Natural killer cell (primary cell): Measurements from ENCODE around the gene CDCA4. TPM values are rescaled to one million over a fixed set of nuclear protein-coding genes. Genes with fewer than 3 reads are reported as not detected.

ENCODE experiments used
- ATAC-seq, 3 donors: fragments of 150-1000 bp in 2 of 3; fragments of 200-7000 bp in 1 of 3; cut with Tn5 transposase; 1 replicate in 1 of 3; 2 replicates in 2 of 3; pipeline ENCODE4 v1.10.0; 2021; ENCODE audit warnings: mild to moderate bottlenecking in 2 of 3, moderate library complexity in 2 of 3
- DNase-seq, 2 donors: peaks; one replicate each; pipeline versions ENCODE4 v3.0.0 to v3.0.0-alpha.2; 2013 to 2021; ENCODE audit warnings: mixed read lengths in 1 of 2
- H3K27ac ChIP-seq: one replicate; pipeline ENCODE4 v1.5.1; 2013; ENCODE audit warnings: mild to moderate bottlenecking, low read length
- H3K27me3 ChIP-seq: one replicate; pipeline ENCODE4 v1.6.1; 2013; ENCODE audit warnings: low read length; ENCODE audit not compliant: control insufficient read depth, insufficient read depth
- H3K36me3 ChIP-seq: one replicate; pipeline ENCODE4 v1.6.1; 2013; ENCODE audit warnings: low read length; ENCODE audit not compliant: control insufficient read depth, insufficient read depth
- H3K4me1 ChIP-seq: one replicate; pipeline ENCODE4 v1.6.1; 2013; ENCODE audit warnings: low read length; ENCODE audit not compliant: control insufficient read depth, insufficient read depth
- H3K4me3 ChIP-seq: one replicate; pipeline ENCODE4 v1.5.1; 2013; ENCODE audit warnings: low read length
- H3K9me3 ChIP-seq: one replicate; pipeline ENCODE4 v1.6.1; 2013; ENCODE audit warnings: low read length; ENCODE audit not compliant: control insufficient read depth, insufficient read depth
- H3K27ac Mint-ChIP-seq, 2 donors: one replicate each; pipeline ENCODE4 v1.8.0; 2022; ENCODE audit warnings: mild to moderate bottlenecking in 2 of 2, mixed read lengths in 2 of 2, moderate library complexity in 1 of 2
- H3K27me3 Mint-ChIP-seq, 2 donors: one replicate each; pipeline ENCODE4 v1.8.0; 2022; ENCODE audit warnings: low read depth in 2 of 2, mixed read lengths in 2 of 2
- H3K36me3 Mint-ChIP-seq: one replicate; pipeline ENCODE4 v1.8.0; 2022; ENCODE audit warnings: mixed read lengths
- H3K4me1 Mint-ChIP-seq, 2 donors: one replicate each; pipeline ENCODE4 v1.8.0; 2022; ENCODE audit warnings: mixed read lengths in 2 of 2
- H3K4me3 Mint-ChIP-seq: one replicate; pipeline ENCODE4 v1.8.0; 2022; ENCODE audit warnings: mild to moderate bottlenecking, moderate library complexity, mixed read lengths
- H3K9me3 Mint-ChIP-seq, 2 donors: one replicate each; pipeline ENCODE4 v1.8.0; 2022; ENCODE audit warnings: mixed read lengths in 2 of 2
- WGBS: methylation state at CpG from one replicate; pipeline ENCODE4 v1.1.7; 2013; ENCODE audit warnings: missing lambda C conversion rate; ENCODE audit not compliant: insufficient coverage; 5-methylcytosine and 5-hydroxymethylcytosine counted together
- intact Hi-C: fragments of 100-400 bp; cut with micrococcal nuclease; formaldehyde crosslinking; loops from one replicate; pipeline ENCODE4 v1.14.2; 2022
- total RNA-seq, 4 donors: library from RNA; stranded (reverse); fragments of 120-200 nt in 1 of 4; gene quantifications; one replicate each; pipeline versions ENCODE4 v1.2.3 to v1.2.4, GENCODE V29; 2013 to 2022
- TF ChIP-seq, protein P1 (sequence below): fragments of 200-600 bp; IDR thresholded peaks from one replicate; pipeline ENCODE4 v1.8.0; 2022; ENCODE audit warnings: antibody characterized with exemption

CDCA4 gene
- total RNA-seq, 3 donors from 2014 or later (not counting 1 experiment from before 2014, with no cell fraction given), result 10.3 to 20.7 (median 16.6) TPM

DNA sequence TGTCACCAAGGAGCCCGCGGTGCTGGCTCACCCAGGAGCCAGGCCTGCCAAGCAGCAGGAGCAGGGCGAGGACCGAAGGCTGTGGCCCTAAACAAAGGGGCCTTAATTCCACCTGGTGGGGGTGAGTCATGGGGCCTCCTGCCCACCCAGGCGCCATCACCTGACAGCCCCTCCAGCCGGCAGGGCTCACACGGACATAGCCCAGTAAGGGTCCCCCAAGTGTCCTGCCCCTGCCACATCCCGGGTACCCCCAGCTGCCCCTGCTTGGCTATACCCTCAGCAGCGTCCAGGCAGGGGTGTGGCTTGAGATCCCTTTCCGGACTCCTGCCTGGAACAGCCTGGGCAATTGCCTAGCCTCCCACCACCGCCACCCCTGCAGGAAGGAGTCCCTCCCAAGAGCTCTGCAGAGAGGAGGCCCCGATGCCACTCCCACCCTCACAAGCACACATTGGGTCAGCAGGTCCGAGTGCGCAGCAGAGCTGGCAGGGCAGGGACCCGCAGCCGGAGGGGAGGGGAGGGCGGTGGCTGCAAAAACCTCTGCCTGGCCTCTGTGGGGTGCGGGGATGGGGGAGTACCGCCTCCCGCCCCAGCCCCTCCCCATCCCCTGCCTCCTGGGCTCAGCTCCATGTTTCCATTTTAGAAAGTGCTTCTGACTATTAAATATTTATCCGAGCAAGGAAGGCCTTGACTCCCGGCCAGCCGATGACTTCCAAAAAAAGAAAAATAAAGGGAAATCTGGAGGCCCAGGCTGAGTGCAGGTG lies 47.3 kb downstream of the CDCA4 start:
- H3K4me3 ChIP-seq, result no peak overlapping the region
- no peaks in the 10 kb centered on the region for H3K9me3 Mint-ChIP-seq
- intact Hi-C loops, result loop anchor here (10.0 kb wide), 1 partner anchor 381 kb away; no protein-coding TSS in a partner anchor
- H3K27ac Mint-ChIP-seq, result no peak overlapping the region
- ATAC-seq, result no peak
- H3K36me3 Mint-ChIP-seq, result no peaks in the 10 kb centered on the region
- TF ChIP-seq, protein P1, sequence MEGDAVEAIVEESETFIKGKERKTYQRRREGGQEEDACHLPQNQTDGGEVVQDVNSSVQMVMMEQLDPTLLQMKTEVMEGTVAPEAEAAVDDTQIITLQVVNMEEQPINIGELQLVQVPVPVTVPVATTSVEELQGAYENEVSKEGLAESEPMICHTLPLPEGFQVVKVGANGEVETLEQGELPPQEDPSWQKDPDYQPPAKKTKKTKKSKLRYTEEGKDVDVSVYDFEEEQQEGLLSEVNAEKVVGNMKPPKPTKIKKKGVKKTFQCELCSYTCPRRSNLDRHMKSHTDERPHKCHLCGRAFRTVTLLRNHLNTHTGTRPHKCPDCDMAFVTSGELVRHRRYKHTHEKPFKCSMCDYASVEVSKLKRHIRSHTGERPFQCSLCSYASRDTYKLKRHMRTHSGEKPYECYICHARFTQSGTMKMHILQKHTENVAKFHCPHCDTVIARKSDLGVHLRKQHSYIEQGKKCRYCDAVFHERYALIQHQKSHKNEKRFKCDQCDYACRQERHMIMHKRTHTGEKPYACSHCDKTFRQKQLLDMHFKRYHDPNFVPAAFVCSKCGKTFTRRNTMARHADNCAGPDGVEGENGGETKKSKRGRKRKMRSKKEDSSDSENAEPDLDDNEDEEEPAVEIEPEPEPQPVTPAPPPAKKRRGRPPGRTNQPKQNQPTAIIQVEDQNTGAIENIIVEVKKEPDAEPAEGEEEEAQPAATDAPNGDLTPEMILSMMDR, result no peak
- peaks cover 11 to 18% of the 10 kb centered on the region in 2 donors for H3K4me1 Mint-ChIP-seq
- peaks cover 8 to 16% of the 10 kb centered on the region in 2 donors for H3K27me3 Mint-ChIP-seq
- 91% methylated on average over 21 of the region's 23 CpGs for WGBS
- peaks cover 14% of the 10 kb centered on the region for H3K4me1 ChIP-seq
- H3K36me3 ChIP-seq, result no peaks in the 10 kb centered on the region
- H3K27ac ChIP-seq, result no peak overlapping the region
- peaks cover 15% of the 10 kb centered on the region for H3K27me3 ChIP-seq
- DNase-seq, result no peak
- H3K4me3 Mint-ChIP-seq, result no peak overlapping the region
- H3K9me3 ChIP-seq, result no peaks in the 10 kb centered on the region

DNA sequence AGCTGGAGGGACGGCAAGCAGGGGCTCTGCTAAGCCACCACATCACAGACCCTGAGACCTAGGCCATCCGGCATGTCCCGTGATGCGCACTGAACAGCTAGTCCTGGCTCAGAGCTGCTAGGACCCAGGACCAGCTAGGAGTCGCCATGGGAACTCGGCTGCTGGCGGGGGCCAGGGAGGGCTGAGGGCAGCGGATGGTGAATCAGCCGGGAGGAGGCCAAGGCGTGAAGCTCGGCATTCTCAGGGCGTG lies 47.8 kb downstream of the CDCA4 start:
- intact Hi-C loops, result loop anchor here (10.0 kb wide), 1 partner anchor 382 kb away; no protein-coding TSS in a partner anchor
- Histone ChIP-seq H3K4me1 (peaks cover 12% of the 10 kb centered on the region), H3K4me3 (no peak overlapping the region), H3K27me3 (peaks cover 16% of the 10 kb centered on the region), H3K36me3 (no peaks in the 10 kb centered on the region), H3K27ac (no peak overlapping the region), H3K9me3 (no peaks in the 10 kb centered on the region)
- 88% methylated on average over 12 of the region's 12 CpGs for WGBS
- Mint-ChIP-seq H3K9me3 (no peaks in the 10 kb centered on the region), H3K4me3 (no peak overlapping the region), H3K4me1 (peaks cover 11 to 16% of the 10 kb centered on the region in 2 donors), H3K27me3 (peaks cover 8 to 15% of the 10 kb centered on the region in 2 donors), H3K36me3 (no peaks in the 10 kb centered on the region), H3K27ac (no peak overlapping the region)
- DNase-seq (no peak), ATAC-seq (no peak)
- TF ChIP-seq, protein P1, result no peak

GRCh38 chr14:104972301-104973134 lies 48.4 kb downstream of the CDCA4 start:
- Histone ChIP-seq H3K4me1 (peaks cover 12% of the 10 kb centered on the region), H3K27ac (no peak overlapping the region), H3K4me3 (no peak overlapping the region), H3K27me3 (peaks cover 13% of the 10 kb centered on the region), H3K9me3 (no peaks in the 10 kb centered on the region), H3K36me3 (no peaks in the 10 kb centered on the region)
- no peak for ATAC-seq
- H3K27me3 Mint-ChIP-seq, result peaks cover 8 to 12% of the 10 kb centered on the region in 2 donors
- 86% methylated on average over 28 of the region's 28 CpGs for WGBS
- H3K36me3 Mint-ChIP-seq, result no peaks in the 10 kb centered on the region
- intact Hi-C loops, result loop anchor here (10.0 kb wide), 1 partner anchor 382 kb away; no protein-coding TSS in a partner anchor
- no peak overlapping the region for H3K27ac Mint-ChIP-seq
- no peaks in the 10 kb centered on the region for H3K9me3 Mint-ChIP-seq
- H3K4me1 Mint-ChIP-seq, result peaks cover 8 to 12% of the 10 kb centered on the region in 2 donors
- H3K4me3 Mint-ChIP-seq, result no peak overlapping the region
- no peak for DNase-seq
- TF ChIP-seq, protein P1, result no peak
